SK-N-SH (cell line): ENCODE results near the gene SP140.

Experiments
- CHD2 ChIP-seq: fragments of 150-350 bp; IDR thresholded peaks from 2 replicates; pipeline ENCODE4 v1.6.1; 2018; ENCODE audit warnings: low read length; ENCODE audit not compliant: partially characterized antibody
- CTCF ChIP-seq: fragments of 200-600 bp; sonication (generic); IDR thresholded peaks from 2 replicates; pipeline ENCODE4 v1.6.1; 2017; ENCODE audit warnings: antibody characterized with exemption, mild to moderate bottlenecking, moderate library complexity
- EZH2phosphoT487 ChIP-seq: fragments of 200-600 bp; sonication (generic); IDR thresholded peaks from 2 replicates; pipeline ENCODE4 v1.6.1; 2017; ENCODE audit warnings: low read depth, mixed run types, mild to moderate bottlenecking, antibody characterized with exemption, moderate library complexity, borderline replicate concordance
- FOXJ3 ChIP-seq: sonication (generic); formaldehyde crosslinking; IDR thresholded peaks from 2 replicates; pipeline ENCODE4 v1.5.1; 2020; ENCODE audit warnings: mild to moderate bottlenecking, missing genetic modification reagents
- FOXM1 ChIP-seq: IDR thresholded peaks from 2 replicates; pipeline ENCODE4 v1.4.0; 2012; ENCODE audit warnings: low read depth, mild to moderate bottlenecking
- MEF2A ChIP-seq: IDR thresholded peaks from 2 replicates; pipeline ENCODE4 v1.4.0; 2012; ENCODE audit warnings: low read depth, borderline replicate concordance
- POLR2AphosphoS5 ChIP-seq: IDR thresholded peaks from 2 replicates; pipeline ENCODE4 v1.6.1; 2012; ENCODE audit warnings: low read depth, low read length
- RCOR1 ChIP-seq: fragments of 150-350 bp; IDR thresholded peaks from 2 replicates; pipeline ENCODE4 v1.6.1; 2017; ENCODE audit warnings: antibody characterized with exemption, low read length
- REST ChIP-seq: IDR thresholded peaks from 2 replicates; pipeline ENCODE4 v1.6.1; 2012; ENCODE audit warnings: mild to moderate bottlenecking, low read depth, low read length, moderate library complexity
- USF2 ChIP-seq: fragments of 150-350 bp; IDR thresholded peaks from 2 replicates; pipeline ENCODE4 v1.6.1; 2017; ENCODE audit warnings: antibody characterized with exemption, low read length, low read depth, borderline replicate concordance
- YY1 ChIP-seq: IDR thresholded peaks from 2 replicates; pipeline ENCODE4 v1.4.0; 2012; ENCODE audit warnings: low read depth, mild to moderate bottlenecking
- ZBTB33 ChIP-seq: IDR thresholded peaks from 2 replicates; pipeline ENCODE4 v1.4.0; 2012; ENCODE audit warnings: low read depth, borderline replicate concordance

GRCh38 chr2:230246206-230246605 is 20.7 kb downstream of the SP140 start:
- no peak for TF ChIP-seq CTCF
- no peak for TF ChIP-seq USF2
- TF ChIP-seq POLR2AphosphoS5 = no peak
- TF ChIP-seq YY1 = no peak
- TF ChIP-seq RCOR1 = no peak
- no peak for TF ChIP-seq ZBTB33
- no peak for TF ChIP-seq REST
- TF ChIP-seq EZH2phosphoT487 = no peak
- no peak for TF ChIP-seq FOXM1
- no peak for TF ChIP-seq FOXJ3 (CRISPR knock-in tag)
- TF ChIP-seq CHD2 = no peak
- no peak for TF ChIP-seq MEF2A
